Fibroblast of skin of left quadriceps (primary cell): Measurements from ENCODE around the gene CCDC40.
"Not testable (repeated sequence)": the region's sequence is repeated elsewhere in the genome, so short reads cannot be mapped to it uniquely, and the experiment has no call there.

Experiments used
- DNase-seq, 2 experiments: peaks; one replicate each; pipeline ENCODE4 v3.0.0-alpha.2; 2013; ENCODE audit warnings: low read depth in 2 of 2

CCDC40 gene

DNA sequence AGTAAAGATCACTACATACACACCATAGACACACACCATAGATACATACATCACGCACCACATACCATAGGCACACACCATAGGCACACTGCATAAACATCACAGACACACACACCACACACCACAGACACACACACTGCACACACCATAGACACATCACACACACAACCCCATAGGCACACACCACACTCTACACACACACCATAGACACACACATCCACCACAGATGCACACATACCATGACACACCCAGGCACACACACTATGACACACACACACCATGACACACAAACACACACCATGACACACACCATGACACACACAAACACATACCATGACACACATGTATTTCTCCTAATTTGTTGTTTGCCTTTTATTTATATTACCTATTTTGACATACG, 14.8 kb upstream of the CCDC40 start:
- DNase-seq: no peak

DNA sequence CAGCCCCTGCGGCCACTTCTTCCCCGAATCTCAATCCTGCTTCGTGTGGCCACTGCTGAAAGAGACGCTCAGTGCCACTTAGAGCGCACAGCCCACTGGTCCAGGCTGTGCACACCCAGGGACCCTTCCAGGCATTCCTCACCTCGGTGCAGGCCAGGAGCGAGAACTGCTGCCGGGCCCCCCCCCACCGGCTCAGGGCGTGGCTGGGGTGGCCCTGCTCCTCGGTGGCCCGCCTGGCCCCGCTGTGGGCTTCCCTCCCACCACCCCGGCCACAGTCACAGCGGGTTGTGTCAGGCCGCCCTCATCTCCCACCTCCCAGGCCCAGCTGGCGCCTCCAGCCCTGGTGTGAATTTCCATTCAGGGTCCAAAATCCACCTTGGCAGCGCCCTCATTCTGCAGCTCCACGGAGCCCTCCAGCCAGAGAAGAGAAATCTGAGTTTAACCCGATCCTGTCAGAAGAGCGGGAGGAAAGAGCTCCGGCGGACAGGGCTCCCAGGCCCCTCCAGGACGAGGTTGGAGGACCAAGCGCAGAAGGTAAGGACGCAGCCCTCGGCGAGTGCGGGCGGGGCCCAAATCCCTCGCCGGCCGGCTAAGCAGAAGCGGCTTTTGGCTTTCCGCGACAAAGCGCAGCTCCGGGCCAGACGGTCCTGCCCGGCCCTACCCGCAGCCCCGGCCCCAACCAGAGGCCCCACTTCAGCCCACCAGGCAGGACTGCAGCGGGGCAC, 12.8 kb upstream of the CCDC40 start:
- no peak for DNase-seq

DNA sequence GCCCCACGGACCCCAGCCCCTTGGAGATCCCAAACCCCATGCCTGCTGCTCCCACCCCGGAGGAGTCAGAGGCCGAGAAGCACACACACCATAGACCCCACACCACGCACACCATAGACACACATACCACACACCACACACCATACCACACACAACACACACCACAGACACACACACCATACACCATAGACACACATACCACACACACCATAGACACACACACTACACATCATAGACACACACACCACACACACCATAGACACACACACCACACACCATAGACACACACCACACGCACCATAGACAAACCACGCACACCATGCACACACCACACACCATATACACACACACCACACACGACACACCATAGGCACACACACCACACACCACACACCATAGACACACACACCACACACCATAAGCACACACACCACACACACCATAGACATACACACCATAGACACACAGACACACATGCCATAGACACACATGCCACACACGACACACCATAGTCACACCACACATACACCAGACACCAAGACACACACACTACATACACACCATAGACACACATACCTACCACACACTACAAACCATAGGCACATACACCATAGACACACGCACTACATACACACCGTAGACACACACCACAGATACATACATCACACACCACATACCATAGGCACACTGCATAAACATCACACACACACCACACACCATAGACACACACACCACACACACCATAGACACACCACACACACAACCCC, 12.1 kb upstream of the CCDC40 start:
- DNase-seq: no peak

DNA sequence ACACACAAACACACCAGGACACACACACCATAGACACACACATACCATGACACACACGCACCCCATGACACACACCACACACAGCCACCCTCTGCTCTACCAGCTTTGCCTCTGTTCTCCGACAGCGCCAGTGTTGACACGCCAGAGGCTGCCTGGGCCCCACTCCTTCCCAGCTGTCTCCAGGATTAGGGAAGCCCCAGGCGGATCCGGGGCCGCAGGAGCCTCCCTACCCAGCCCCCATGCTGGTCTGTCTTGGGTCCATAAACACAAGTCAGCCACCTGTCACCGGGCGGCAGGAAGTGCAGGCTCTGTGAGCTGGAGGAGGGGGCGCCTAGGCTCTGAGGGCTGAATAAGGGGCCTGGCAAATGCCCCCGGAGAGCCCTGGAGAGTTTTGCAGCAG, 11.3 kb upstream of the CCDC40 start:
- no peak for DNase-seq

DNA sequence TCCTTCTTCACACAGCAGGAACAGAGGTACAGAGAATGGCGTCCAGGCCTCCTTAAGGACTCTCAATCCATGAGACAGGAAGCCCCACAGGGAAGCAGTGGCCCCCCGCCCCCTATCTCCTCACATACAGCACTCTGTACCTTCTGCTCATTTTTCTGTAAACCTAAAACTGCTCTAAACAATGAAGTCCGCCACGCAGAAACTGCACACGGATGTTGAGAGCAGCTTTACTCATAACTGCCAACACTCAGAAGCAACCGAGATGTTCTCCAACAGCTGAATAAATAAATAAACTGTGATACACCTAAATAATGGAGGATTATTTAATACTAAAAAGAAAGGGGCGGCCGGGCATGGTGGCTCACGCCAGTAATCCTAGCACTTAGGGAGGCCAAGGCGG, 10.6 kb upstream of the CCDC40 start:
- DNase-seq: no peak

DNA sequence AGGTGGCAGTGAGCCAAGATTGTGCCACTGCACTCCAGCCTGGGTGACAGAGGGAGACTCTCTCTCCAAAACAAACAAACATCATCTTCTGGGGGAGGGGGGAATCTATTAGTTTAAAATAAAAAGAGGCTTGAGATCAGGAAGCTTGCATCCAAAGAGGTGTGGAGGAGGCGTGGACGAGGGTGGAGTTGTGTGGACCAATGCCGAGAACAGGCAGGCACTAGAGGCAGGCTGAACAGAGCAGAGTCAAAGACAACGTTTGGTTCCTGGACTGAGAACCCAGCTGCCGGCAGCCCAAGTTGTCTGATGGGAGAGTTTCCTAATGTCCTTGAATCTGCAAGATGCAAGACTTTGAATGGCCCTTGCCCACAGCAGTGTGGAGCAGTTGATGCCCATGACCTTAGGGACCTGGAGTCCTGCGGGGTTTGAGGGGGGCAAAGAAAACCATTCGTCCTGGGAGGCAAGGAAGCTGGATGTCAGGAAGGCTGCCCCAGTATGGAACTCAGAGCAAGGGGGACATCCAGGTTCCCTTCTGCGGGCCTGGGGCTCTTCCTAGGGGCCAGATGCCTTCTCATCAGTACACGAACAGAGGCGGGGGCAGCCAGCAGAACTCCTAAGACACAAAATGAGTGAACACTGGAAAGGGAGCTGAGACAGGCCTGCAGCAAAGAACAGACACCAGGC, 9.9 kb upstream of the CCDC40 start:
- DNase-seq: no peak

DNA sequence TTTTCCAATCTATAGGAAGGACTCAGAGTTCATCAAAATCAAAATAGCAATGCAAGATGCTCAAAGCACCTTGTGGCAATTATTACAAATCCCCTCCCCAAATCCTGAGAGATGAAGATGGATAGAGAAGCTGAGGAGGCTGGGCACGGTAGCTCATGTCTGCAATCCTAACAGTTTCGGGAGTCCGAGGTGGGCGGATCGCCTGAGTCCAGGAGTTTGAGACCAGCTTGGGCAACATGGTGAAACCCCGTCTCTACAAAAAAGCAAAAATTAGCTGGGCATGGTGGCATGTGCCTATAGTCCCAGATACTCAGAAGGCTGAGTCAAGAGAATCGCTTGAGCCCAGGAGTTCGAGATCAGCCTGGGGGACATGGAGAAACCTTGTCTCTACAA, 9.4 kb upstream of the CCDC40 start:
- no peak for DNase-seq

DNA sequence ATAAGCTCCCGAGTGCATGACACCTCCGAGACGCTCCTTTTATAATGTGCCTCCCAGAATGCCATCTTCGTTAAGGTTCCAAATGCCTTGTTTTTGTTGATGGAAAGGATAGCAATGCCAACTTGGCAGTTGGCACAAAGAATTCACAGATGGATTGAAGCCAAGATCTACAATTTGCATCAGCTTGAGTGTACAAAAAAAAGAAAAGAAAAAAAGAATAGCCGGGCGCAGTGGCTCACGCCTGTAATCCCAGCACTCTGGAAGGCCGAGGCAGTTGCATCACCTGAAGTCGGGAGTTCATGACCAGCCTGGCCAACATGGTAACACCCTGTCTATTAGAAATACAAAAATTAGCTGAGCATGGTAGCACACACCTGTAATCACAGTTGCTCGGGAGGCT, 8.4 kb upstream of the CCDC40 start:
- no peak for DNase-seq

DNA sequence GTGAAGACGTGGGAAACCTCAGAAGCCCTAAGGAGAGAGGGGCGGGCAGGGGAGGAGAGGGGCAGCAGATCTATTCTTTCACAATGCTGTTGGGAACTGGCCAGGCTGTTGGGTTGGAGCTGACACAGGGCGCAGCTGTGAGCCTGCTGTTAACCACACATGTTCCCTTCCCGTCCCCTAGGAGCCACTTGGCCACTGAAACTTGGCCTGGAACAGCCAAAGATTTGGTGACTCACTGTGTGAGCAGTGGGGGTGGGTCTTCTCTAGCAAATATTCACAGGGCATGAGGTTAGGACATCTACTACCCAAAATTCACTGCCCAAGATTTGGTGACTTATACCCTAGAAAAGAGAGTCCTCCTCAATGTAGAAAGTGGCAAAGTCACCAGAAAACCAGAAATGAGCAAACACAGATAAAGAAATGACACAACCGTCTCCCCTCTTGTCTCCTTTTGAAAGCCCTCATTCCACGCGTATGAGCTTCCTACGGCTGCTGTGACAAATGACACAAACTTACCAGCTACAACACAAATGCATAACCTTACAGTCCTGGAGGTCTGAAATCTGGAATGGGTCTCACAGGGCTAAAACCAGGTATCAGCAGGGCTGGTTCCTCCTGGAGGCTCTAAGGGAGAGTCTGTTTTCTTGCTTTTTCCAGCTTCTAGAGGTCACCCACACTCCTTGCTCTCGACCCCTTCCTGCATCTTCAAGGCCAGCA, 7.0 kb upstream of the CCDC40 start:
- DNase-seq: peak; percentile 59 to 63

DNA sequence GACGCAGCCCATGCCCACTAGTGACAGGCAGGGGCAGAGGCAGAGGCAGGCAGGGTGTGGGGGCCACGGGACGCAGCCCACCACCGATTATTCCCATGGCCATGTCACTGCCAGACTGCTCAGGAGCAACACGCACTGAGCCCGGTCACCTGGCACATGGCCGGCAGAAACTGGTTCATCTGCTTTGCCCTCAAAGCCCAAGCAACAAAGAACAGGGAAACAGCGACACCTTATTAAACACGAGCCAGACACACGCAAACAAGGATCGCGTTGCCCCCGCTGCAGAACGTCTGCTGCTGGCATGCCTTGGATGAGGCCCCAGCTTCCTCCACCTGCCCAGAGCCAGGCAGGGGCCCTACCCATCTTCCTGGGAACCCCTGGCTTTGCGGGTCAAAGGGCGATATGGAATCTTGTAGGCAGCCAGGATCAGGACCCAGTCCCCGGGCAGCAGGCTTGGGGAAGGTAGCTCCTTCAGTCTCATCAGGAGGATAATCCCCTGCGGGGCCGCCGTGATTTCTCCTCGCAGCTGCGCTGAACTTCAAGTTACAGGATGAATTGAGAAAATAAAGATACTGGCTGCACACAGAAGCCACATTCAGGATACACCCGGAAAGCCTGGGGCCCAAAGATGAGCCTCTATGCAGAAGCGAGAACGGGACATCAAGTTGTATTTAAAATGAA, 5.6 kb upstream of the CCDC40 start:
- DNase-seq: no peak

DNA sequence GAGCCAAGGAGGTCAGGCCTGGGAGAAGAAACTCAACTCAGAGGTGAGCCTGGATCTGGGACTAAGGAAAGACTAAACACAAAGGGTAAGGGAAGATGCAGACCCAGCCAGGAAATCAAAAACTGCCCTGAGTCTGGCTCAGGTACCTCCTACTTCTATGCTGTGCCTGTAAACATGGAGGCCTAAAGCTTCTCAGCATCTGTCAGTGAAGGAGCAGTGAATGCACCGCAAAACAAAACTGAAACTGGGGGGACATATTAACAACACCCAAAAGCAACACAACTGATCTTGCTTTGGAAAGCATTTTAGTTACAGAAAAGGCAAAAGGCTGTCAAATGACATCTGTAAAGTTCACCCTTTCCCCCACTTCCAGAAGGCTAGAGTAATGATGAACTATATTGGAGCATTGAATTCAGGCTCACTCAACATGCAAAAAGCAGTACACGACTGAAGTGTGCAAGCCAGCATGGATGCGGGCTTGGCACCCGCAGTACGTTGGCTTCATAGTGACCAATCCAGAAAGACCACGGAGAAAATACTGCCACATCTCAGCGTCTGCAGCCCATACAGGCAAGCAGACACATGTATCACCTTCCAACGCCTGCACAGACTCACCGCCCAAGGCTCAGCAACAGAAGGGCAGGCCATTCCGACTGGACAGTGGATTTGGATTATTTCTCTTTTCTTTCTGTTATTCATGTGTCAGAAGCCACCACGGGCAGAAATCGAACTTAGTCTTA, 4.6 kb upstream of the CCDC40 start:
- no peak for DNase-seq

DNA sequence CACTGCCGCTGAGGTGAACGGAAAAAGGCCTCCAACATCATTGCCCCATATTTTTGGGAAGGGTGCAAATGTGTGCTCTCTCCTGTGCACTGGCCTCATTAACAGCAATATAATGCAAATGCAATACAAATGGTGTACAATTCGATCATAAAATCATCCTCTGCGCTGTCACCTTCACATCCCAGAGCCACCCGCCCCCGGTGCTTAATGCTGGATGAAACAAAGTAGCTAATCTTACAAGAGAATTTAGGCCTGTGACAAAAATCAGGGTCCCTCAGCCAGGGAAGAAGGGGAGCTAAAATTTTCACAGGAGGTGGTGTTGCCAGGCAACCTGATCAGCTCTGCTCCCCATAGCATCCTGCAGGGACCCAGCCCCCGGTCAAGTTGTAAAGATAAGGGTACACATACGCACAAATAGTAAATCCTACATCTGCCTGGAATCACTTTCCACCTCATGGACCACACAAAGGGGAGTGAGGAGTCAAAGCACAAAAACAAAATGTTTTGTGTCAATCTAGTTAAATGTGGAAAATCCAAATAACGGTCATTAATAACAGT, 3.7 kb upstream of the CCDC40 start:
- DNase-seq: no peak

DNA sequence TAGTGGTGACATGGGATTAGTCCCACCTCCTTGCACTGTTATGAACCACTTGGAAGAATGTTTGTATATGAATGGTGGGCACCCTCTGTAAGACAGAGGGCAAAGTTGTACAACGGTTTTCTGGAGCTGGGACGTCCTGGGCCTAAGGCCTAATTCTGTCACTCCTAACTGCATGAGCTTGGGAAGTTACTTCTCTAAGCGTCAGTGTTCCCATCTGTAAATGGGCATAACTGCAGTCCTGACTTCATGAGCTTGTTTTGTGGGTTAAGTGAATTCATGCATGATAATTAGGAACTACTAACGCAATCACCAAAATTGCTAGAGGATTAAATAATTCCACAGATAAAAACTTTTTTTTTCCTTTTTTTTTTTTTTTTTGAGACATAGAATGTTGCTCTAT, 2.6 kb upstream of the CCDC40 start:
- no peak for DNase-seq

DNA sequence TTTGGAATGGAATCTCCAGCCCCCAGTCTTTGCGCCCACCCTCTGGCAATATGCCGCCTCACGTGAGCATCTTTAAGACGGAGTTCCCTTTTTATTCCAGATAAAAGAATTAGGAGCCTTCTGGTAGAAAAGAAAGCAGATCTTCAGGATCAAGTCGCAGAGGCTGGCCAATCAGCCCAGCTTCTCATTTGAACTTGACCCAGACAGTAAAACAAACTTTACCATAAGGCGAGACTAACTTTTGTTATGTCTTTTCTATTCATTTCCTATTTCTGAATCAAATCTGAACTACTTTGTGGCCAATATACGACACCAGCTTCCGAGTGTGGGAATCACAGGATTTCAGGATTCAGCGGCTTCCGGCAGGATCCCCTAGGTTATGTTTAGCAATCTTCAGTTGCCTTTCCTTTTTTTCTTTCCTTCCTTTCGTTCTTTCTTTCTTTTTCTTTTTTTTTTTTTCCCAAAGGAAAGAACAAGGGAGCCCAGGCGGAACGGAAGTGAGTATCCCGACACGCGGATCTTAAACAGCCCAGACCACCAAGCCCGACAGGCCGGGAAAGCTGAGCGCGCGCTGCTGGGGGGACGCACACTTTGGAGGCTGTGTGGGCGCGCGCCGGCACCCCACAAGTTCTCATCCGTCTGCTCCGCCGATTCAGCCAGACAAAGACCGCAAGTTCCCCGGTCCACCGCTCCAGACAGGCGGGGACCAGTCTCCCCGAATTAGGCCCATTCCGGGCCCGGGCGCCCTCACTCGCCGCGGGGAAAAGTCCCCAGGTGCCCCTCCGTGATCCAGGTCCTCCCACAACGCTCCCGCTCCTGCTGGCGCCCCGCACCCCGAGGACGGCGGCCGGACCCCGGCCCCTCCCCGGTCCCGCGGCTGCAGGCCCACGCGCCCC, 1.4 kb upstream of the CCDC40 start:
- DNase-seq: no peak

DNA sequence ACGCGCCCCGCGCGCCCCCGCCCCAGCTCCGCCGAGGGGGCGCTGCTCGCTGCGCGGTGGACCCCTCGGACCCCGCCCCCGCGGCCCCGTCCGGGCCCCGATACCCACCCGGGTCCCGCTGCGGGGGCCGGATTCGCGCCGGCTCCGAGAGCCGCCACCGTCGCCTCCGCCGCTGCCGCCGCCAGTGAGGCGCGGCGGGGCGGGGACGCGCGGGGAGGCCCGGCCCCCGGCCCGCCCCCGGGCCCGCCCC, 830 bp upstream of the CCDC40 start, which contains the start of gene TBC1D16:
TSS of gene TBC1D16 (minus strand) at position 186 of the 250 bp plus-strand sequence. CDS start 22,325 bp downstream, outside the sequence.
- DNase-seq: no peak

DNA sequence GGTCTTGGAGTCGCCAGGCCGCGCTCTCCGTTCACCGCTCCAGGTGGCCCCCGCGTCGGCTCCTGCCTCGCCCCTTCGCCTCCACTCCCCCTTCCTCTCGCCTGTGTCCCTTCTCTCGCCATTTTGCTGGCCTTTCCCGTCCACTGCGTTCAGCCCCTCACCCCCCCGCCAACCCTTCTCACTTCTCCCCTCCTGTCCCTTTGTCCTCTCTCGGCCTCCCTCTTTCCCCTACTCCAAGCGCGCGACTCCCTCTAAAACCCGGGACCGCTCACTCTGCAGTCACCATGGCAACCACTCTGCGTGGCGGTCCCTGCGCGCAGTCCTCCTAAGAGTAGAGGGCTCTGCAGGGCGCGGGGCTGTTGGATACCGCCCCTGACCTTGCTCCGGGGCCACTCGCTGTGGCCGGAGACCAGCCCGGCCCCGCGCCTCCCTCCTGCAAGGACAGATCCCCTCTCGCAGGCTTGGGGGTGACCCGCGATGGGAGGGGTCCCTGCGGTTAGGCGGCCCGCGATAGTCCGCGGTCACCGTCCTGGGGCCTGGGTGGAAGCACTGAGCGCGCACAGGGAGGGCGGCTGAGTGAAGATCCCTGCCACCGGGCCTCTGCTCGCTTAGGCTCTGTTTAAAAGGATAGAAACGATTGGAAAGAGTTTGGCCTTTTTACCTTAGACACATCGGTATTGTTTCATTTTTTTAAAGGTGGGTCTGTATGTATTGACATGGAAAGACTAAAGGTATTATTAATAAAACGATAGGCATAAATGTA, 454 bp downstream of the CCDC40 start:
- DNase-seq: no peak

DNA sequence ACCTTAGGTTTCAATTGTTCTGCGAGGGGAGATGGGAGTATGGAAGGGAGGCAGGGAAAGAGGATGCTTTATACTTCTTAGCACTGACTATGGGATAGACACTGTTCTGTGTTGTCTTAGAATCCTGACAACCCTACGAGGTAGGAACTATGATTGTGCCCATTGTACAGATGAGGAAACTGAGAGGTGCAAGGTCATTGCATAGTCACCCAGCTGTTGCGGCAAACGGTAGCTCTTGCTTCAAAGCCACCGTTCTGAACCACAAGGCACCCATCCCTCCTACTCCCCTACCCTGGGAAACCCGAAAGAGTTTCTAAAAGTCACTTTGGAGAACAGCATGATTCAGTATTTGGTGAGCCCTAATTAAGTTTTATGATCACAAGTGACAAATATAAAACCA, 7.5 kb downstream of the CCDC40 start:
- DNase-seq: no peak

DNA sequence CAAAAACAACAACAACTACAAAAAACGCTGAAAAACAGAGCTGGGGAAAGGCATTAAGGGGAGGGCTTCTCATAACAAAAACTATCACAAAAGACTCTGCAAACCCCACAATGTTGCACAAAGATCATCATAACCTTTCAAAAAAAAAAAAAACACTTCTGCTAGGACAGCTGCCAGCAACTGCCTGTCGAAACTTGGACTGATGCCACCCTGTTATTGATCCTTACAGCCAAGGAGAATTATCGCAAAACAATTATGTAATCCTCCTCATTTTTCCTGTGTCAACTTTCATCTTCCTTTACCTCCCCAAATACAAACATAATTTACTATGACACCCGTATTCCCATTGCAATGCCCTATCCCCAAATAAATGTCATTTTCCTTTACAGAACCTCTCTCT, 9.3 kb downstream of the CCDC40 start:
- no peak for DNase-seq

DNA sequence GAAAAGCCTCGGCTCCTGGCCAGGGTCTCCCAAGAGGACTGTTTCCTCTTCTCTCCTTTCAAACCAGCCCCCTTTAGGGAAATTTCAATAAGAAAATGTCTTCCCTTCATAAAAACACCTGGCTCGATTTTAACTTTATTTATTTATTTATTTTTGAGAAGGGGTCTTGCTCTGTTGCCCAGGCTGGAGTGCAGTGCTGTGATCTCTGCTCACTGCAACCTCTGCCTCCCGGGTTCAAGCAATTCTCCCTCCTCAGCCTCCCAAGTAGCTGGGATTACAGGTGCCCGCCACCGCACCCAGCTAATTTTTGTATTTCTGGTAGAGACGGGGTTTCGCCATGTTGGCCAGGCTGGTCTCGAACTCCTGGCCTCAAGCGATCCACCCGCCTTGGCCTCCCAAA, 10.3 kb downstream of the CCDC40 start:
- not testable (repeated sequence) for DNase-seq
